ENCODE measurements around the gene MAST4. TPM values are rescaled to one million over a fixed set of nuclear protein-coding genes. Genes with fewer than 3 reads are reported as not detected.

Gene MAST4
- polyA plus RNA-seq, 3 donors = 12.5 to 15.3 (median 13.7) TPM

DNA sequence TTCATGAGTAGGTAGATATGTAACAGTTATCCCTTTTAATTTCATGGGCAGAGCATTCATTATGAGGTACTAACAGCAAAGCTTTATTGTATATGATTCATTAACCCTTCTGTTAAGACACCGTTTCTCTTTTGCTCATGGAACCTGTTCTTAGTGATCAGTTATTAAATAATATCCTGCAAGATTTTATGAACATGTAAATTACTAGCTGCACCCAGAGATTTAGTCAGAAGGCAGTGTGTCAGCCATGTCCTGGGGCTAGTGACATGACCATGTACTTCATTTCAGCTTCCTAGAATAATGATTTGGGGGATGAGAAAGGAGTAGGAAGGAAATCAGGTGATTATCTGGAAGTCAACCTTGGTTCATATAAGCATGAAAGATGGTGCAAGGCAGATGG is 7.0 kb downstream of the MAST4 start:
- no peak for DNase-seq (ENCODE audit: low read depth in 3 of 3, low spot score in 2 of 3)

DNA sequence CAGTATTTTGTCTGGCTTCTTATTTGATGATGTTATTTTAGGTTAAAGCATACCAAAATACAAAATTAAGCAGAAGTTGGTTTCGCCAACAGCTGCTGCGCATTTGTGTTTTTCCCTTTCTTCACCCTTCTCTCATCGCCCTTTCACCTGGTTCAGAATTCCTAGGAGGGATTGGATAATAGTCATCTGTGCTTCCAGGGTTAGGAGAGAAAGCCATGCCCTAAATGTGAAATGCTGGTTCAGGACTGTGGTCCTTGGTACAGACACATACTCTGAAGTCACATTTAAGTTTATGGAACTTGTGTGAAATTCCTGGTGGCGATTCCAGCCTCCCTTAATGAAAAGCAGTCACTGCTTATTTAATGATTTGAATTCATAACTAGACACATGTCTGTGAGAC is 7.7 kb downstream of the MAST4 start:
- no peak for DNase-seq (ENCODE audit: low read depth in 3 of 3, low spot score in 2 of 3)

DNA sequence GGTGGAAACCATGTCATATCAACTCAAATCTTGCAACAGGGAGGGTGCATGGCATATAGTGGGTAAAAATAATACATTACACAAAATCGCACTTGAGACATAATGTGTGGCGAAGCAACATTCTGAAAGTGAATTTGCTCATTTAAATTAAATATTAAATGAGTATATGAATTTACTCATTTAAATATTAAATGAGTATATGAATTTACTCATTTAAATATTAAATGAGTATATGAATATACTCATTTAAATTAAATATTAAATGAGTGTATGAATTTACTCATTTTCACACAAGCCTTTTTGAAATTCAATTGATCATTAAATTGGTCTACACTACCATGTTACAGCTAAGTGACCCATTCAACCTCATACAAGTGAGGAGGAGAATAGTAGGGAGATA is 10.5 kb downstream of the MAST4 start:
- DNase-seq (ENCODE audit: low read depth in 3 of 3, low spot score in 2 of 3) = no peak

DNA sequence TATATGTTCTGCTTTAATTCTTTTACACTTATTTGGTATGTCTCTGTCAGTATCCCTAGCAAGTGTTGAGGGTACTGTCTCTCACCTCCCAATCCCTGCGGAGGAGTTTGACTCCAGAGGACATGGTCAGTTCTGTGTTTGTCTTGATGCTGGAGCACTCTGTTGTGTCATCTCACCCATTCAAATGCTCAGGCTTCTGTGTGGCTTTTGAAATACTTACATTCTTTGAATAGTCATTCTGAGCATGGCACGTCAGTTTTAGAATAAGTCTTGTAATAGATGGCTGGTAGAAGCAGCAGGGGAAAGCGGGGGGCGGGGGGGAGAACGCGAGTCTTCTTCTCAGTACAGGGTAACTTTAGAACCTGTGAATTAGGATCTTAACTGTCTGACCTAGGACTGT is 12.3 kb downstream of the MAST4 start:
- no peak for DNase-seq (ENCODE audit: low read depth in 3 of 3, low spot score in 2 of 3)

DNA sequence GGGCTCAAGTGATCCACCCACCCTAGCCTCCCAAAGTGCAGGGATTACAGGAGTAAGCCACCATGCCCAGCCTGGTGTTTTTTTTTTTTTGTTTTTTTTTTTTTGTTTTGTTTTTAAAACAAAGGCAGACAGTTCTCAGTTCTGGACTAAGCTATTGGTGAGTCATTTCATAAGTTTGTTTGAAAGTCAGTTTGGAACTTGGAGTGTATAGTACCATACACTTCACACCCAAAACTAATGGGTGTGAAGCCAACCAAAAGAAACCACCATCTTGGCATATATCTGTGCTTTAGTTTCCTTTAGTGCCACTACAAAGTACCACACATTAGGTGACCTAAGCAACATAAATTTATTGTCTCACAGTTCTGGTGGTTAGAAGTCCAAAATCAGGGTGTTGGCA is 13.4 kb downstream of the MAST4 start:
- DNase-seq (ENCODE audit: low read depth in 3 of 3, low spot score in 2 of 3) = no peak

DNA sequence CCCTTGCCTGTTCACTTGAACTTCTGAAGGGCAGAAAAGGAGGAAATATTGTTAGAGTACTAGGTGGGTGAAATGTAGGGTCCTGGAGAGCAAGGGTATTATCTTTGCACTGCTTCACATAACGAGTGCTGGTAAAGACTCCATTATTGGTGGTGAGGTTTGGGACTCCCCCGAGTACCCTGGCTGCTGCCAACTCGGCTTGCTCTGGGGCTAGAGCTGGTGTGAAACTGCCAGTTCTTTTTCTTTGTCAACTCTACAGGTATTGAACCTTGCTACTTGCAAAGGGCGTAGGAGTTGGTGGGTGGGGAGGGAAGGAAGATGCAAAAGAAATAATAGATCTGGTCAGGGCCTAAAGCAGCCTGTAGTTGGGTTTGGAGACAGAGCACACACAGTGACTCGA is 16.0 kb downstream of the MAST4 start:
- no peak for DNase-seq (ENCODE audit: low read depth in 3 of 3, low spot score in 2 of 3)

DNA sequence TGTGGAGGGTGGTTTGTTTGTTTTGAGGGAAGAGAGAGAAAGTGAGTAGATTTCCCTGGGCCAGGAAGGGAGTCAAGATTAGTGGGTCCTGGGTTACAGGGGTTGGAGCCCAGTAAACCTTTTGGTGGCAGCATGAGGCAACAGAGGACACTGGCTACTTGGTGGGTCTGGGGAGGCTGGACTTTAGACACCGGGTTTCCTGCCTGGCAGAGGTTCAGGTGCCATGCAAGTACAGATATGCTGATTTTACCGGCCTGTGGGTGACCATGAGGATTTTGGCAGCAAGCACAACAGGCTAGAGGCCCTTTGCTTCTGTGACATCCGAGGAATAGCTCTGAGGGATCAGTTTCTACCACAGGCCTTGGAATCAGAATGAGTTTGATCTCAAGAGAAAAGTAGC is 18.9 kb downstream of the MAST4 start:
- DNase-seq (ENCODE audit: low read depth in 3 of 3, low spot score in 2 of 3) = no peak

DNA sequence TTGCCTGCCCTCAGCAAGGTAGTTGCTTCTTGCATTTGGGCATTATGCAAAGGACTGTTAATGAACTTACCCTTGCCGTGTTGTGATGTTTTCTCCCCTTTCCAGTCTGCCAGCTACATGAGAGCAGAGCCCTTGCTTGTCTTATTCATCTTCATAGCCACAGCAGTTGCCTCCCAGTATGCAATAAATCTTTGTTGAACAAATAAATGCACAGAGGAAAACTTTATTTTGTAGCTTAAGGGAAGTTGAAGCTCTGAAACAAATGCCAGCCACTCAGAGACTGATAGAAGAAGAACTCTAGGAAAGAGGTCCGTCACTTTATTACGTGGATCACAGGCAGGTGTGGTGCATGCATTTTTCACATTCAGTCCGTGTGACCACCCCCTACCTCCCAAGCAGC is 19.7 kb downstream of the MAST4 start:
- no peak for DNase-seq (ENCODE audit: low read depth in 3 of 3, low spot score in 2 of 3)

DNA sequence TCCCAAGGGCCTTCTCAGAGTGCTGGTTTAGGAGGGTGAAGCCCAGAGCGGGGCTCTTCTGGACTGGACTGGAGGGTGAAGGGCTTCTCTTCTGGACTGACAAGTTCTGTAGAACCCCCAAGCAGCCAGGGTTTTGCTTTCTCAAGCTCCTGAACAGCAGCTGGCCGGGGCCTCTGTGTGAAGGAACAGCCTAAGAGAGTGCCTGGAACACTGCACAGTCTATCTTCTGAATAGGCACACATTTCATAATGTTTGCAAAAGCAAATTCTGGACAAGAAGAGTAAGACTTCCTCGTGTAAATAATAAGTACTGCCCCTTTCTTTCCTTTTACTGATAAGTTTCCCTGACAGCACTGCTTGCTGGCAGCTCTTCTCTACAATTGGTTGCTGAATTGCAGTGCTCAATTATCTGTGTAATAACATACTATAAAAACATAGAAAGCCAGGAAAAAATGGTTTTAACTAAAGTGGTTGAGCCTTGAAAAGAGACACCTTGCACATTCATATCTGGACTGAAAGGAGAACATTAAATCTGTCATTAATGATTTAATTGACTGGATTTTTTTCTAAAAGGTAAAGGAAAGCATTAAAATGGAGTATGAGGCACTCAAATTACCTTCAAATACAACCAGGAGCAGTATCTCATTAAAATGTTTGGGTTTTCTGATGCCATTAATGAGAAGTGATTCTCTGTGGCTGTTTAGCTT is 20.5 kb downstream of the MAST4 start:
- no peak for DNase-seq (ENCODE audit: low read depth in 3 of 3, low spot score in 2 of 3)

DNA sequence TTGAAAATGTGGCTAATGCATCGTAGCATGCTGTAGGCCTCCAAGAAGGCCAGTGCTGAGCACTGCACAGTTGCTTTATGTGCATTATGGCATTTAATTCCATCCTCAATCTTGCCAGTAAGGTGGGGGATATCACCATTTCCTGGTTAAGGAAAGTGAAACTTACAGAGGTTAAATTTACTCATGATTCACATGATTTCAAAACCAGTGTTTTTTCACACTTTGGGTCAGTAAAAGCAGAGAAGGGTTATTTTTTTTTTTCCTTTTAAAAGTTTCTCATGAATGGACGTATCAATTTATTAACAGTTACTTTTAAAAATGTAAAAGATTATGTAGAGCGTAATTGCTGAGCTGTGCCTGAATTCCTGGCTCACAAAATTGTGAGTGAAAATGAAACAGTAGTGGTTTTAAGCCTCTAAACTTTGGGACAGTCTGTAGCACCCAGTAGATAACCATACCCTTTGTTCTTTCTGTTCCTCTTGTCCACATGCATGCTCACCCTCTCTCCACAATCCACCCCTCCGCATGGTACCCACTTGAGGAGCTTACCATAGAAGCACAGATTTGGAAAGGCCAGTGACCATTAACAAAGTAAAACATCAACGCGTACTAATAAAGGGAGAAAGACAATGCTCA is 21.2 kb downstream of the MAST4 start:
- no peak for DNase-seq (ENCODE audit: low read depth in 3 of 3, low spot score in 2 of 3)

DNA sequence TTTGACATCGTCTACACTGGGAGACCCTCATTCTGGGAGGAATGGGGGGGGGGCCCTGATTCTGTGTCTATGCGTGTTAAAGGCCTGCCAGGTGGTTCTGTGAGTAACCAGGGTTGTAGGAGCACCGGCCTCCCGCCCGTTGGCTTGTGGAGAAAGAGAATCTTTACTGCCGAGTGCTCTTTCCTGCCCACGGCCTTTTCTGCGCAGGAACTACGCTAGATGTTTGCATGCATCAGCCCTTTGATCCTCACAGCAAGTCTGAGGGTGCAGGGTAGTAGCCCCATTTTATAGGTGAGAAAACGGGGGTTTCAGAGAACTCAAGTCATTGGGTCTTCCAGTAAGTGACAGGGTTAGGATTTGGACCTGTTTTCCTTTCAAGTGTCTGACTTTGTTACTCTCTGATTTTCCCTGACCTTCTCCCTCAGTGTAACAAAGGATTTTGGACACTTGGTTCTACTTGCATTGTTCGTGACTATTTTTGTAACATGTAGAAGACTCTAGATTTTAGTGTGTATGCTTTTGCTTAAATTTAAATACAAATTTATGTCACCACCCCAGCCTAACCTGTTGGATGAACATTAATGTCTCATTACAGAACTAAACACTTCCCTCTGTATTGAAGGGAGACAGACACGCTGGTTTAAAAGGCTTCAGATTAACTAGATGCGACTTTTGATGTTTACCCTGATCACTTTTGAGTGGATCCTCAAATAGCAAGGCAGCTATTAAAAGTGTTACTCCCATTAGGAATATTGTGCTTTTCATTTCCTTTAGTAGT is 22.0 kb downstream of the MAST4 start:
- no peak for DNase-seq (ENCODE audit: low read depth in 3 of 3, low spot score in 2 of 3)

DNA sequence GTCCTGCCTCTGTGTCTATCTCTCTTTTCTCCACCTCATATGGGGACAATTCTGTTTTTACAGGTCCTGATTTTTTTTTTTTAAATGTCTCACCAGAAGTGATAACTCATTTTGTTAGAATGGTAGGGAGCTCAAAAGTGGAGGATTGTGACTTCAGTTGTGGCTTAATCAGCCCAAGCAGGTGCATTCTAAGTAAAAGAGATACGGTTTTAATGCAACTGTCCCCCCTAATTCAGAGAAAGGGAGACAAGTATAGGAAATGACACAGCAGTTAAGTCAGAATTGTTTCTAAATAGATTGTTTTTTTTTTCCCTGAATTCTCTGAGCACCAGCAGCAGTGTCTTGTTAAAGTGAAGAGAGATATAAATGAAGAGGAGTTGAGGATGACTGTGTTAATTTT is 24.5 kb downstream of the MAST4 start:
- no peak for DNase-seq (ENCODE audit: low read depth in 3 of 3, low spot score in 2 of 3)

DNA sequence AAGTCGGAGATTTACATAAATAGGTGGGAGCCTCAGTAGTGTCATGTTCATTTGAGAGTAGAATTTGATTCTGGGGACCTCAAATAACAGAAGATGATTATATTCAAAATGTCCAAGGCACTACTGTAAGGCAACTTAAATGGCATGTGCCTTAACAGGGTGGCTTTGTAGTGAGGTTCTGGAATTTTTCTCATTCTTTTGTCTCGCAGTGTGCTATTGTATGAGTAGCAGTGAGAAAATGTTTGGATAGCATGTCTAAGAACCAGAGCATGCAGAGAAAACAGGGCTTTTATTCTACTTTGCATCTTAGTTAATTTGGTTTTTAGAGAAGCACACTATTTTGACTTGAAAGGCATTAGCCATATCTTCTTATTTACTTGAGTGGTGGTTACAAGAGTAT is 25.0 kb downstream of the MAST4 start:
- no peak for DNase-seq (ENCODE audit: low read depth in 3 of 3, low spot score in 2 of 3)

DNA sequence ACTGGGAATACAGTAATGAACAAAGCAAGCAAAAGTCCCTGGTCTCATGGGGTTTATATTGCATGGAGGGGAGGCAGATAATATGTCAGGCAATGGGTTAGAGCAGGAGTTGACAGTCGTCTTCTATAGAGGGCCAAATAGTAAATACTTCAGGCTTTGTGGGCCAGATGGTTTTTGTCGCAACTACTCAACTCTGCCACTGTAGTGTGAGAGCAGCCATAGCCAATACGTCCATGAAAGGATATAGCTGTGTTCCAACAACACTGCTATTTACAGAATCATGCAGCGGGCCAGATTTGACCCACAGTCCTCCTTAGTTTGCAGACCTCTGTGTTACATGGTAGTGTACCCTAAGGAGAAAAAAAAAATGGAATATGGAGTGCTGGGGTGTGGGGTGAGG is 25.5 kb downstream of the MAST4 start:
- no peak for DNase-seq (ENCODE audit: low read depth in 3 of 3, low spot score in 2 of 3)

DNA sequence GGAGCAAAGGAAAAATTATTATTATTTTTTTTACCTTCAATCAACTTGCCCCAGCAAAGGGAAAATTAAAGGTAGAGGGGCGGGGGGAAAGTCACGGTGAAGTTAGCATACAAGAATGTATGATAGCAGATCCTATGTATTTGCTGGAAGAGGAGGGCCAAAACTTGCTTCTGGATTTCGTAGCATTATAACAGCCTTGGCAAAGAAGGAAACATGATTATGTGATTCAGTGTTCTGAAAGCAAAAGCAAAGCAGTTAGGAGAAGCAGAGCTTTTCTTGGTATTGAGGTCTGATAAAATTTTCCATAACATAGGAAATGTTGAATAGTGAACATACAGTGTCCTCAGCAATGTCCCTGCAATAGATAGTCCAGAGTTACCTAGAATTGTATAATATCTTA is 32.4 kb downstream of the MAST4 start:
- no peak for DNase-seq (ENCODE audit: low read depth in 3 of 3, low spot score in 2 of 3)

DNA sequence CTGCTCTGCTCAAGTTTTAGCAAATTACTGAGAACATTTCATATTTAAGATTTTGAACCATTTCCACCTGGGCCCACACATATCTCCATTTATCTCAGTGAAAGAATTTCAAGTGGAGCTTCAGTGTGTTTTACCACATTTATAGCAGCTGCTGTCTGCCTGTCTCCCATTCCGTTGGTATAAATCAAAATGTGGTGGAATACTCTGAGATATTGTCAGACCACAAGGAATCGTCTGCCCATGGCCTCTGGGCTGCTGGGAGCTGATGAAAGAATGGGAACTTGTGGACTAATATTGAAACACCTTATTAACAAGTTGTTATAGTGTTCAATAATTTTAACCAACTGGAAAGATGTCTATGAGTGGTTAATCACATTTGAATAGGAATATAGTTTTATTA is 33.3 kb downstream of the MAST4 start:
- DNase-seq (ENCODE audit: low read depth in 3 of 3, low spot score in 2 of 3) = no peak

DNA sequence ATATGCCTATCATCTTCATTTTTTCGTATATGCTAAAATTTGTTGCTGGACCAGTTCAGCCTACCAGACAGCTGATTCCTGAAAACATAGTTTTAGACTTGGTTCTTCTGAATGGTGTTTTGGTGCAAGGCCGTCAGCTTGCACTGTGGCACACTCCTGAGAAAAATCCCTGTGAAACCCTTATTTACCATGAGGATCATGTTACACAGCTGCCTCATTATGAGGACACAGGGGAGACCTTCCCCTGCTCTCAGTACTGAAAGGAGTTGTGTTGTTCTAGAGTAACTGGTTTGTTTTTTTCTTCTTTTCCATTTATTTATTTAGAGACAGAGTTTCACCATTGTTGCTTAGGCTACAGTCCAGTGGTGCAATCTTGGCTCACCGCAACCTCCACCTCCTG is 37.6 kb downstream of the MAST4 start:
- no peak for DNase-seq (ENCODE audit: low read depth in 3 of 3, low spot score in 2 of 3)

DNA sequence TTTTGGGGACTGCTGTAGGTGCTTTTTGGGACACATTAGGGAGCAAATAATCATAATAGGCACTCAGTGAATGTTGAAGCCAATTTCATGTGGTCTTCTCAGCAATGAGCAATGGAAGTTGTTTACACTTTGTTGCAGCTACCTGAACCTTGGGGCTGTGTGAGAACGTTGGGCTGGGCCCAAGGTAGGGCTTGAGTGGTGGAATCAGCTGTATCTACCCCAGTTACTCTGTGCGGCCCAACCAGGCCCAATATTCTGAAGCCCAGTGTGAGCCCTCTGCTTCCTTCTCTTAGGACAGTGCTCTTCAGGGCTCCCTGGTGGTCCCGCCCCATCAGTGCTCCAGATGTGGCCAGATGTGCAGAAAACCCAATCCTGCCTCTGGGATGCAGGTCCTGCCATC is 38.4 kb downstream of the MAST4 start:
- DNase-seq (ENCODE audit: low read depth in 3 of 3, low spot score in 2 of 3) = no peak

DNA sequence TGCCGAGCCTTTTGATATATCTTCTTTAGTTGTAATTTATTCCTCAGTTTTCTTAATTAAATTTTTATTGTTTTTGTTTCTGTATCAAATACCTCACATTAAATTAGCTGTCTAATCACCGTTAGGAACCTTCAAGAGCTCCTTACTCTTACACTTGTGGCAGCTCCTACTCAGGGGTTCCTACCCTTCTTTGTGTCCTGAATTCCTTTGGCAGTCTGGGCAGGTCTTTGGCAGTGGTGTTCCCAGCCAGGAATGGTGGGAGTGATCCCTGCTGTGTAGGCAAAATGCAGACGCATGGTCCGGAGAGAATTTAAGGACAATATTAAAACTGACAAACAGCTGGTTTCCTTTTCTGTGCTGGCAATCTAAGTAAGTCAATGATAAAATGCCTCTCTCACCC is 41.8 kb downstream of the MAST4 start:
- no peak for DNase-seq (ENCODE audit: low read depth in 3 of 3, low spot score in 2 of 3)

DNA sequence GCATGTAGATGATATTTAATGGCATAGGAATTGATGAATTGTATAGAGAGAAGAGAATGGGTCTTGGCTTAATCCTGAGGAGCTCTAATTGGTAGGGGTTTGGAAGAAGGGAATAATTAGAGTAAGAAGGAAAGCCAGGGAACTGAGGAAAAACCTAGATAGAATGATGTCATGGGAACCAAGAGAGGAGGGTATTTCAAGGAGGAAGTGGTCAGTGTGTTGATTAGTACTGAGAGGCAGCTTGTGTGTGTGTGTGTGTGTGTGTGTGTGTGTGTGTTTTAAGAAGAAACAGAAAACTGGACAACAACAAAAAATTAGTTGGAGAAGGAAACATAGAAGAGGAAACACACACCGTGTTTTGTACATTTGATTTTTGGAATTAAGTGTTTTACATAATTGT is 42.8 kb downstream of the MAST4 start:
- DNase-seq (ENCODE audit: low read depth in 3 of 3, low spot score in 2 of 3) = no peak

DNA sequence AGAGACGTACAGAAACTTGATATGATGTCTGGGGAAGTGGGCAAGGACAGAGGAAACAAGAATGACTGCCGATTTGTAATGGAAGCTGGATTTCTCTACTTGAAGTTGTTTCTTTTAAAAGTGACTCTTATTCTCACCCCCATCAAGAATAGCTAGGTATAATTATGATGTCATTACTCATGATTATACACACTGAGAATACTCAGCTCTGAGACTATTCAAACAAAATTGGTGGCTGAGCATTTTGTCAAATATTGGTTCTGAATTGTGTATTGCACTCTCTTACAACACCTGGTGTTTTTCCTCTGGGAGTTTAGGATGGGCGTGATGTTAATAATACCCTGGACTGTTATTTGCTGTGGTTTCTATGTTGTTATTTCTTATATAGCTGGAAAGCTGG is 46.3 kb downstream of the MAST4 start:
- no peak for DNase-seq (ENCODE audit: low read depth in 3 of 3, low spot score in 2 of 3)

DNA sequence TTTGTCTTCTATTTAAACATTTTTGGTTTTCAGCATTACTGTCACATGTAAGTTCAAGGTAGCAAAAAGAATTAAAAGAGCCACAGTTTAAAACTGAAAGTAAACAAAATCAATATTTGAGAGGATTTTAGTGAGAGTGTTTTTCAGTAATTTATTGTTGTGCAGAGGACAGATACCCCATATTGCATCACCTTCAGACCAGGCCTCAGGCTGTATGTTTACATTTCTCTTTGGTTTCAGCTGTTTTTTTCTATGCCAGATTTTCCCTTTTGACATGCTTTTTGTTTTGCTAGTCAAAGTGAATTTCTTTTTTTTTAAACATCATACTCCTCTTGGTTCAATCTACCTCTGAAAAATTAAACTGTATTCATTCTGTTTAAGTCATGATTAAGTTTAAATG is 47.2 kb downstream of the MAST4 start:
- DNase-seq (ENCODE audit: low read depth in 3 of 3, low spot score in 2 of 3) = no peak
